Ammon's horn (tissue), 1 donor: Measurements from ENCODE around the gene SLC39A3.

ENCODE experiments used
- DNase-seq: peaks from one replicate; pipeline ENCODE4 v3.0.0-alpha.2; 2016; ENCODE audit warnings: low spot score

Gene SLC39A3

DNA sequence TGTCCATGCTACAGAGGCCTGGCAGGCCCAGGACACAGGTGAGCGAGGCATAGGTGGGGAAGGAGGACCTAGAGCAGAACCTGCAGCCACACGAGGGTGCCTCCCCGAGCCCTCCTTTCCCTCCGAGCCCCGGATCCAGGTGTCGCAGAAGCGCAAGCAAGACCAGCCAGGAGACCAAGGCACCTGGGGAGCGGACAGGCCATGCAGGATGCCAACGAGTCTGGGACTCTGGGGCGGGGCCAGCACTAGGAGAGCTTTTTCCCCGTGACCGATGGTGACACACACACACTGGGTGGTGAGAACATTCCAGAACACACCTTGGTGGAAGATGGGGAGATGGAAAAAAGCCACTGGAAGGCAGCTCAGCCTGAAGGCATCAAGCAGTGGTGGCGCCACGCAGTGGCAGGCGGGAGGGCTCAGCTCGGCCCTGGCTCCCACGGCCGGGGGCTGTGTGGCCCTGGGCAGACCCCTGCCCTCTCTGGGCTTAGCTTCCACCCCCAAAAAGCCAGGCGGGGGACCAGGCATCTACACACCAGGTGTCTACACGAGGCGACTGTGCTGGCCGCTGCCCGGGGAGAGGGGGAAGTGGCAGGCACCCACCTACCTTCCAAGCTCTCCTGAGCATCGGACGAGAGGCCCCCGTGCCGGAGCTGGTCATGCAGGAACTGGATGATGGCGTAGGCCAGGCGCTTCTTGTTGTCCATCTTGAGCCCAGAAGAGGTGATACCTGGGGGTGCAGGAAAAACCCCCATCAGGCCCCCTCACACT is 28.7 kb upstream of the SLC39A3 start:
- DNase-seq, result no peak

- DNase-seq, result no peak
Observed at GRCh38 chr19:2767688-2768087, 27.9 kb upstream of the SLC39A3 start.

DNA sequence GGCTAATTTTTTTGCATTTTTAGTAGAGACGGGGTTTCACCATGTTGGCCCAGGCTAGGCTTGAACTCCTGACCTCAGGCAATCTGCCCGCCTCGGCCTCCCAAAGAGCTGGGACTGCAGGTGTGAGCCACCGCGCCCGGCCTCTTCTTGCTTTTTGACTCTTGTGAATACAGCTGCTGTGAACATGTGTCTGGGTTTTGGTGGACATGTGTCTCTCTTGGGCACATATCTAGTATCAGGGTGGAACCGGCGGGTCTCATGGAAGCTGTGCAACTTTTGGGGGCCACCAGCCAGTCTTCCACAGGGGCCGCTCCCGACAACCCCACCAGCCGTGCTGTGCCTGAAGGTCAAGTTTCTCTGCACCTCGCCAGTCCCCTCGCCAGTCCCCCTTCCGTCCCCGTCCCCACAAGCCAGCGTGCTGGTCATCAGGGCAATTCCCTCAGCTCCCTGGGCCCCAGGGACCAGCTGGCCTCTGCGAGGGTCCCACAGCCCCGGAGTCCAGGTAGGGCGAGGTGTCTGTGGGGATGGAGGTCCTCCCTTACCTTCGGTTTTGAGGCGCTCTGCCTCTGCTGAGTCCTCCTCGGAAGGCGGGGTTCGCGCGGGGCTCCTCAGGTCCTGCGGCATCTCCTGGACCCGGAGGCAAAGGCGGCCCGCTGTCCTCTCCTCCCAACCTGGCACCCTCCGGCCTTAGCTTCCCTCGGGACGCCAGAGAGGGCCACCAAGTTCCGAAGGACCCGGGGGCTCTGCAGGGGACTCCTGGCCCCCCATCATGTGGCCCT is 27.0 kb upstream of the SLC39A3 start:
- no peak for DNase-seq

GRCh38 chr19:2765376-2765775 is 25.6 kb upstream of the SLC39A3 start:
- DNase-seq, result no peak

- DNase-seq, result no peak
Observed at GRCh38 chr19:2764945-2765344, 25.1 kb upstream of the SLC39A3 start.

DNA sequence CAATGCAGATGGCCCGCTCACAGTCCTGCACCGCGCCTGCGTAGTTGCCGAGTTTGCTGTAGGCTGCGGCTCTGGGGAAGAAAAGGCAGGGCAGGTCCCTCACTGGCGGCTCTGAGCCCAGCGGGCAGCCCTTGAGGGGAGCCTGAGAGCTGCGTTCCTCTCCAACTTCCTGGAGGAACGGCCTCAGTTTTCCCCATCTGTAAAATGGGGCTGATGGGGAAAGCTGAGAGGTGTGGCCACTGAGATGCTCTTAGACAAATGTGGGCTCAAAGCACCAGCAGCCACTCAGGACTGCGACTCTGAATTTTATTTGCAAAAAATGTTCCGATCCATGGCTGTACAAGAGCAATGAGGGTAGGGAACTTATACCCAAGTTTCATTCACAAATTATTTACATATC is 23.9 kb upstream of the SLC39A3 start:
- DNase-seq, result no peak

DNA sequence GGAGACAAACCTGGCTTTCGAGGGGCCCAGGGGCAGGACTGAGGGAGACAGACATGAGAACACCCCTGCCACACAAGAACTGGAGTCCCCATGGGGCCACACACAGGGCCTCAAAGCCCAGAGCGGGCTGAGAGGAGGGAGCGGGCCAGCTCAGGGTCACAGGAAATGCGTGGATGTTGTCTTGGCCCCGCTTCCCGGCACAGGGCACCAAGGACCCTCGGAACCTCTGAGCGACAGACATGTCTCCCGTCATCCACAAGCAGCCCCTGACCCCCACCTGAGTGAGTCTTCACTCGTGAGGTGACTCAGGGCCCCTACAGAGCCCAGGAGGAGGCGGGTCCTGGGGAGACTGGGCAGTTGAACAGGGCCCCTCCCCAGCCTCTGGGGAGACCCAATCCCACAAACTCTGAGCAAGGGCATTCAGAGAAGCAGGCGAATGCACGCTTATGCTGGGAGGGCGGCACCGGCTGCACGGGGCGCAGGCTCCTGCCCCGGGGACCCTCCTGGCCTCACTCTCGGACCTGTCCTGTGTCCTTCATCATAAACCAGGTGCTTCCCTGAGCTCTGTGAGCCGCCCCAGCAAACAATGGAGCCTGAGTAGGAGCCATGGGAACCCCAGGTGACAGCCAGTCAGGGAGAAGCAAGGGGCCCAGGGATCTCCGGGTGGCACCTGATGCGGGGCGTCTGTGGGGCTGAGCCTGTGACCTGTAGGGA is 23.1 kb upstream of the SLC39A3 start:
- DNase-seq, result no peak

DNA sequence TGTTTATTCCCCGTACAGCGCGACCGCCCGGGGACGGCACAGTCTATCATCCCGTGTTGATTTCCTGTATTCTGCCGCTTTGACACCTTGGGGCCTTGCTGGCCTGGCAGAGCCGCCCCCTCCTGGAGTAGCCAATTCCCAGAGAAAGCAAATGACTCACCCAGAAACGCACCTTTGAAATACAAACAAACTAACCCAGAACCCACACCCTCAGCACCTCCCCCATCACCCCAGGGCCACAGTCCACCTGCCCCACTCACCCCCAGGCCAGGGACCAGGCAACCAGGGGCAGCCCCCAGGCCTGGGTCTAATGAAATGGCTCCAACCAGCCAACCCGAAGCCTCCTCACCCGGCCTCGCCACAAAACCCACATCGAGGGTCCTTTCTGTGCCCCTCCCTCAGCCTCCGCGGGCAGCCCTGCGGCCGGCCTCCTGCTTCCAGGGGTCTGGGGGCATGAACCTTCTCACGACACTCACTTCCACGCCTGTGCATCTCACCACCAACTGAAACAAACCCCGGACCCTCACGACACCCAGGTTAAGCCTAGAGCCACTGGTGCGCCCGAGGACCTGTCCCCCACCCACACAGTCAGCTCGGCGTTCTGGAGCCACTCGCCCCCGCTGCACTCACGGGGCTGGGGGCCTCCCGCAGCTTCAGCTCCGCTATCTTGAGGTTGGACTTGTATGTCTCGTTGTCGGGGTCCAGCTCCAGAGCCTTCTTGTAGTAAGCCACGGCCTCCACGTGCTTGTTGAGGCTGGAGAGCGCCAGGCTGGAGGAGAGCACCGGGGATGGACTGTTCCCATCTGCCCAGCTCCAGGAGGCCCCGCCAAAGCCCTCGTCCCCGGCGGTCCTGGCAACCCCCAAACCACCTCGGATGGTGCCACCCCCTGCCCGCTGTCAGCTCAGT is 22.3 kb upstream of the SLC39A3 start:
- no peak for DNase-seq

DNA sequence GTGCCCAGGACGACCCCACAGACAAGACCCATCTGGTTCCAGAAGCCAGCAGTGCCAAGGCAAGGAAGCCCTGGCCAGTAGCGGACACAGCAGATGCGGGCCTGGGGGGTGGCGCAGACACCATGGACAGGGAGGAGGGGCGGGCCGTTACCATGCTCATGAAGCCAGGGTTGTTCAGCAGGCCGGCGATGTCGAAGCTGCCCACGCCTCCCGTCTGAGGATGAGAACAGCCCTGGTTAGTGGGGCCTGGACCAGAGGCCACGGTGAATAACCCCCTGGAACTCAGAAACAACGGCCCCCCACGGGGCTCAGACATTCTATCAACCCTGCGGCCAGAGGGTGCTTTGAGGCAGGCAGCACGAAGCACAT is 21.5 kb upstream of the SLC39A3 start:
- DNase-seq, result no peak

DNA sequence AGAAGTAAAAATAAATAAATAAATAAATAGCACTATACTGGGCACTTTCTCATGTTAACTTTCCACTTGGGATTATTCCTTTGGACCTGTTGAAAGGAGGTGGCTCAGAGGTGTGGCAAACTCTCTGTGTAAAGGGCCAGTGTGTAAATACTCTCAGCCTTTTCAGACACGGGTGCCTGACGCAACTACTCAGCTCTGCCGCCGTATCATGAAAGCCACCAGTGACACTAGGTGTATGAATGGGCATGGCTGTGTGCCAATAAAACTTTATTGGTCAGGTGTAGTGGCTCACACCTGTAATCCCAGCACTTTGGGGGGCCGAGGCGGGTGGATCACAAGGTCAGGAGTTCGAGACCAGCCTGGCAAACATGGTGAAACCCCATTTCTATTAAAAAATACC is 20.1 kb upstream of the SLC39A3 start:
- no peak for DNase-seq

DNA sequence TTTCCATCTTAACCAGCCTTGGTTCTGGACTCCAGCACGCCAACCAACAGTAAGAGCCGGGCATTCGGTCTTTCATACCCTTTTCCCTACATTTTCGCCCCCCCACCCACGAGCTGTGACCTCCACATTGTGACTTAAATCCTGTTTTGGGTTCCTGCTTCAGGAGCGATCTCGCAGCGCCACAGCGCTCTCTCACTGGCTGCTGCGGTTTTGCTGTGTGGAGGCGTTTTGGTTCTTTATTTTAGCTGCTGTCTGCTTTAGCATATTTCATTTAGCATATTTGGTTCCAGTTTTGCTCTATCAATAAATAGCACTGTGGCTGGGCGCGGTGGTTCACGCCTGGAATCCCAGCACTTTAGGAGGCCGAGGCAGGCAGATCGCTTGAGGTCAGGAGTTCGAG is 19.5 kb upstream of the SLC39A3 start:
- DNase-seq, result no peak

GRCh38 chr19:2758601-2759313 is 18.9 kb upstream of the SLC39A3 start:
- DNase-seq, result no peak

GRCh38 chr19:2756921-2757881 is 17.4 kb upstream of the SLC39A3 start:
- DNase-seq, result no peak

GRCh38 chr19:2756477-2756876 is 16.7 kb upstream of the SLC39A3 start:
- DNase-seq, result no peak

GRCh38 chr19:2755811-2756210 is 16.0 kb upstream of the SLC39A3 start:
- DNase-seq, result no peak

- DNase-seq, result no peak
Observed at GRCh38 chr19:2755448-2755705, 15.6 kb upstream of the SLC39A3 start.

DNA sequence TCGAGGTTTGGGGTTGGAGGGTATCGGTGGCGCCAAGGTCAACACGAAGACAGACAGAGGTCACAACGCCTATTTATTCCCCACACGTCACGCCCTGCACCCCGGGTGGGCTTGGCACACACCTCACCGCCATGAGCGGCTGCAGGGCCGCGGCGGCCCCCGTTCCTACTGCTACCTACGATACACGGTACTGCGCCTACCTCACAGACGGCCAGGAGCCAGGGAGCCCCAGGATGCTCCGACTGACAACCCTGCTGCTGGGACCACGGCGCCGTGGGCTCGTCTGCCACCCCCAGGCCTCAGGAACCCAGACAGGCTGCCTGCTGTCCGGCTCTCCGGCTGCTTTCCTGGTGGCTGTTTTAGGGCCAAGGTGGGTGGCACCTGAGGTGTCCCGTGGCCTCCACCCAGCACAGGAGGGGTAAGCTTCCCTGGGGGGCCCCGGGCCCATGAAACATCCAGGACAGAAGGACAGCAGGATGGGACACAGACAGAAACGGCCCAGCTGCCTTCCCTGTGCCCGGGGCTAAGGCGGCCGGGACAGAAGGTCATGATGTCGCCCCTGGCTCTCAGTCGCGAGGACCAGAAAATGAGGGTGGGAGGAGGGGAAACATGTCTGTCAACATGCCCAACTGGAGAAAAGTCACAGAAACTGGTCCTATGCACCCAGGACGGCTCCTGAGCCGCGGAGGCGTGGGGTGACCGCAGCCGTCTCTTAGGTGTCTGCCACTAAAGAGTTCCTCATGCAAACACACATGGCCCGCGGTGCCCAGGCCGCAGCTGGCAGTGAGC is 15.0 kb upstream of the SLC39A3 start:
- DNase-seq, result no peak

- DNase-seq, result no peak
Observed at GRCh38 chr19:2751438-2751830, 11.6 kb upstream of the SLC39A3 start.

- no peak for DNase-seq
Observed at GRCh38 chr19:2750808-2751437, 11.1 kb upstream of the SLC39A3 start.
